Breast epithelium (tissue), 4 donors: ENCODE results near the gene MASP1. TPM values are rescaled to one million over a fixed set of nuclear protein-coding genes. Genes with fewer than 3 reads are reported as not detected.

Experiments
- DNase-seq, 2 donors: peaks; one replicate each; pipeline ENCODE4 v3.0.0-alpha.2; 2019; ENCODE audit warnings: low spot score in 2 of 2
- H3K27ac ChIP-seq, 2 donors: fragments of 200-600 bp; sonication (generic) in 1 of 2; one replicate each; pipeline ENCODE4 v1.5.1; 2016 to 2019; ENCODE audit warnings: mild to moderate bottlenecking in 1 of 2
- H3K27me3 ChIP-seq, 2 donors: fragments of 200-600 bp; sonication (generic) in 1 of 2; one replicate each; pipeline versions ENCODE4 v1.5.1 to v1.6.0; 2017 to 2019; ENCODE audit warnings: control low read depth in 1 of 2, mild to moderate bottlenecking in 1 of 2
- H3K36me3 ChIP-seq: fragments of 200-600 bp; one replicate; pipeline ENCODE4 v1.5.1; 2019
- H3K4me1 ChIP-seq, 2 donors: fragments of 200-600 bp; sonication (generic); one replicate each; pipeline ENCODE4 v1.5.1; 2016 to 2019; ENCODE audit warnings: control low read depth in 1 of 2
- H3K4me3 ChIP-seq, 3 donors: fragments of 200-600 bp; sonication (generic); 1 replicate in 2 of 3; 2 replicates in 1 of 3; pipeline ENCODE4 v1.5.1; 2016 to 2019; ENCODE audit warnings: mild to moderate bottlenecking in 3 of 3, moderate library complexity in 2 of 3
- H3K9me3 ChIP-seq, 2 donors: fragments of 200-600 bp; sonication (generic) in 1 of 2; one replicate each; pipeline ENCODE4 v1.5.1; 2016 to 2019; ENCODE audit warnings: control low read depth in 1 of 2
- POLR2A ChIP-seq: fragments of 450-650 bp; IDR thresholded peaks from one replicate; pipeline ENCODE4 v1.6.1; 2016; ENCODE audit warnings: antibody characterized with exemption, mild to moderate bottlenecking, moderate library complexity
- POLR2AphosphoS5 ChIP-seq, 3 donors: sonication (generic); formaldehyde crosslinking; IDR thresholded peaks; one replicate each; pipeline ENCODE4 v1.6.1; 2017; ENCODE audit warnings: antibody characterized with exemption in 3 of 3
- intact Hi-C: fragments of 100-400 bp; cut with DNase I; formaldehyde crosslinking; loops from one replicate; pipeline ENCODE4 v1.15.1; 2023; ENCODE audit warnings: low total_unique reads
- total RNA-seq, 3 donors: library from RNA; depleted of rRNA; stranded (reverse); fragments of >200 nt; gene quantifications; one replicate each; pipeline ENCODE4 v1.1.0, GENCODE V29; 2016
- TF ChIP-seq, protein P1 (sequence below), 3 donors: fragments of 450-650 bp; IDR thresholded peaks; one replicate each; pipeline ENCODE4 v1.5.1; 2016 to 2017; ENCODE audit warnings: antibody characterized with exemption in 3 of 3, mild to moderate bottlenecking in 3 of 3, moderate library complexity in 3 of 3

MASP1 gene
- total RNA-seq, 3 donors from 2014 or later: 0.33 to 11.5 (median 1.3) TPM

DNA sequence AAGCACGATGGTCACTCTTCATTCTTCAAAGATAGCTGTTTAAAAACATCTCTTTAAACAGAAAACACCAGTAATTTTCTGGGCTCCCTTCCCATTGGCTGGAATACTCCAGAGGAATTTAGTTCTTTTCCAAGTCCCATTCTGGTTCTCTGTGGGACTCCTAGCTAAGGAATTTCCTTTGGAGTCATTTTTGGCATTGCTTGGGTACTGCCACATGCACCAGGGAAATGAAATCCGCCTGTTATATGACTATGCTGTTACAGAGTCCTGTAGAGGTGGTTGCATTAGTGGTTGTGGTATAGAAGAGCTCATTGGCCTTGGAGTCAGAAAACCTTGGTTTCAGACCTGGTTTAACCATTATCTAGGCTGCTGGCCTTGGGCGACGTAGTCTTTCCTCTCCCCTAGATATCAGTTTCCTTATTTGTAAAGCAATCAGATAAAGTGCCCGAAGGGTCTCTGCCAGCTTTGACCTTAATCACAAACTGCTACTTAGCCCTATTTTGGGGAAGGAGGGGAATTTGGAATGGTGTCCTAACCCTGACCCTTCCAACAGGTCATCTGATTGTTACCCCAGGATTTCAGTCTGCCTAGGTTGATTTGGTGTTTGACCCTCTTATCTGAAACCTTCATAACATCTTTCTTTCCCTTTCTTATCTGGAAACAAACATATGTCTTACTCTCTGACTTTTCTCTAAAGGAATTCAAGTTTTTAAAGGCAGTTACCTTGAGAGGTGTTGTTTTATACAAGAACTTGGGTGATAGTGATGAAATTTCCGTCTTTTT lies 80.8 kb downstream of the MASP1 start:
- no peak overlapping the region for H3K4me3 ChIP-seq
- H3K27ac ChIP-seq: peak overlapping the region; percentile 40 to 68
- H3K36me3 ChIP-seq: no peaks in the 10 kb centered on the region
- TF ChIP-seq POLR2AphosphoS5 (IDR thresholded peaks at IDR 0.05) (no peak), POLR2A (no peak)
- TF ChIP-seq, protein P1, sequence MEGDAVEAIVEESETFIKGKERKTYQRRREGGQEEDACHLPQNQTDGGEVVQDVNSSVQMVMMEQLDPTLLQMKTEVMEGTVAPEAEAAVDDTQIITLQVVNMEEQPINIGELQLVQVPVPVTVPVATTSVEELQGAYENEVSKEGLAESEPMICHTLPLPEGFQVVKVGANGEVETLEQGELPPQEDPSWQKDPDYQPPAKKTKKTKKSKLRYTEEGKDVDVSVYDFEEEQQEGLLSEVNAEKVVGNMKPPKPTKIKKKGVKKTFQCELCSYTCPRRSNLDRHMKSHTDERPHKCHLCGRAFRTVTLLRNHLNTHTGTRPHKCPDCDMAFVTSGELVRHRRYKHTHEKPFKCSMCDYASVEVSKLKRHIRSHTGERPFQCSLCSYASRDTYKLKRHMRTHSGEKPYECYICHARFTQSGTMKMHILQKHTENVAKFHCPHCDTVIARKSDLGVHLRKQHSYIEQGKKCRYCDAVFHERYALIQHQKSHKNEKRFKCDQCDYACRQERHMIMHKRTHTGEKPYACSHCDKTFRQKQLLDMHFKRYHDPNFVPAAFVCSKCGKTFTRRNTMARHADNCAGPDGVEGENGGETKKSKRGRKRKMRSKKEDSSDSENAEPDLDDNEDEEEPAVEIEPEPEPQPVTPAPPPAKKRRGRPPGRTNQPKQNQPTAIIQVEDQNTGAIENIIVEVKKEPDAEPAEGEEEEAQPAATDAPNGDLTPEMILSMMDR (IDR thresholded peaks at IDR 0.05): no peak
- no peaks in the 10 kb centered on the region for H3K9me3 ChIP-seq
- intact Hi-C loops: loop anchor here (10.0 kb wide), 1 partner anchor 1294 kb away; no protein-coding TSS in a partner anchor
- peaks cover 7 to 13% of the 10 kb centered on the region in 2 donors for H3K4me1 ChIP-seq
- H3K27me3 ChIP-seq: no peaks in the 10 kb centered on the region
- DNase-seq: peak in 1 of 2 donors; percentile 41

DNA sequence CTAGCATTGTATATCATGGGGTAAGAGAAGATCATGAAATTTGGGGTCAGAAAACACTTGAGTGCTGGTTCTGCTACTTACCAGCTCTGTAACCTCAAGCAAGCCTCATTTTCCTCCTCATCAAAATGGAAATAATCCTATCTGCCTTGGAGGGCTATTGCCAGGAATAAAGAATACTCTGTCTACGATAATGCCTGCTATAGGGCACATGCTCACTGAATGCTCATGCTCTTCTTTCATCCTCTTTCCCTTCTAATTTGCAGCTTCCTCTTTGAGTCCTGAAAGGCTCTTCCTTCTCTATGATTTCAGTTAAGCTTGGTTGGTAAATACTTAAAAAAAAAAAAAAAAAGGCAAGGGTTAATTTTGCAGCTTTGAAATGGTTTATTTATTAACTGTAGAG lies 81.4 kb downstream of the MASP1 start:
- H3K4me1 ChIP-seq: peaks cover 7 to 13% of the 10 kb centered on the region in 2 donors
- H3K36me3 ChIP-seq: no peaks in the 10 kb centered on the region
- no peaks in the 10 kb centered on the region for H3K27me3 ChIP-seq
- H3K4me3 ChIP-seq: no peak overlapping the region
- TF ChIP-seq POLR2AphosphoS5 (IDR thresholded peaks at IDR 0.05) (no peak), POLR2A (no peak)
- TF ChIP-seq, protein P1 (IDR thresholded peaks at IDR 0.05): no peak
- H3K9me3 ChIP-seq: no peaks in the 10 kb centered on the region
- intact Hi-C loops: loop anchor here (10.0 kb wide), 1 partner anchor 1295 kb away; no protein-coding TSS in a partner anchor
- peak overlapping the region; percentile 76 to 78 for H3K27ac ChIP-seq
- no peak for DNase-seq

DNA sequence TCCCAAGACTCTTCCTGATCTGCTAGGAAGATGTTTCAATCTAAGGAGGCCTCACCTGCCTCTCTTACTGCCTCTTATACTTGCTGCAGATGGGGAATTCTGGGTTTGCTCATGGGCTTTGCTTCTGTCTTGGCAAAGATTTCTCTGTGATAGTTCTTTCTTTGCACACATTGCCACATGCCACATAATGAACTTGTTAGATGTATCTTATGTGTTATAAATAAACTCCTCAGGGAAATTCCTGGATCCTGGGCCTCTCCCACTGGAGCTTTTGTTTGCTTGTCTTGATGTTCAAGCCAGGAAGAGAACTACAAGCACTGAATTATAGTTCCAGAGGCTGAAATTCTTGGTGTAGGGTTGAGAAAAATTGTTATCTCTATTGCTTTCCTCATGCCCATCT lies 82.0 kb downstream of the MASP1 start:
- Histone ChIP-seq H3K4me1 (peaks cover 7 to 13% of the 10 kb centered on the region in 2 donors), H3K27ac (peak overlapping the region; percentile 76 to 78), H3K27me3 (no peaks in the 10 kb centered on the region), H3K9me3 (no peaks in the 10 kb centered on the region), H3K4me3 (no peak overlapping the region), H3K36me3 (no peaks in the 10 kb centered on the region)
- DNase-seq: no peak
- intact Hi-C loops: no loop called here
- TF ChIP-seq POLR2AphosphoS5 (IDR thresholded peaks at IDR 0.05) (no peak), POLR2A (no peak)
- TF ChIP-seq, protein P1 (IDR thresholded peaks at IDR 0.05): no peak

DNA sequence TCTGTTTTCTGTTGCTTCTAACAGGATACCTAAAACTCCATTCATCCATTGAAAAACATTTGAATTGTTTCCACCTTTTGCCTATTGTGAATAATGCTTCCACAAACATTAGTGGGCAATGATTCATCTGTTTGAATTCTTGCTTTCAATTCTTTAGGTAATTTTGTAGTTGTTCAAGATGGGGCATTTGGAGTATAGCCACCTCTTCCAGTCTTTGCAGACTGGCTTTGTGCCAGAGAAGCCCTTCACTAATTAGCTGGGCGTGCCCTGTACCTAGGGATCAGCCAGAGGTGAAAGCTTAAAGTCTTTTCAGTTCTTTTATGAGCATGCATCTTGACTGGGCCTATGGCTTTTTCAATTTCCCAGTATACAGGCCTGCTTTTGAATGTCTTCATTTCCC lies 83.4 kb downstream of the MASP1 start:
- H3K36me3 ChIP-seq: no peaks in the 10 kb centered on the region
- intact Hi-C loops: no loop called here
- peak in 1 of 2 donors; percentile 40 for DNase-seq
- H3K27me3 ChIP-seq: no peaks in the 10 kb centered on the region
- peaks cover 7 to 13% of the 10 kb centered on the region in 2 donors for H3K4me1 ChIP-seq
- no peak overlapping the region for H3K4me3 ChIP-seq
- no peak for TF ChIP-seq POLR2A
- TF ChIP-seq, protein P1 (IDR thresholded peaks at IDR 0.05): no peak
- TF ChIP-seq POLR2AphosphoS5 (IDR thresholded peaks at IDR 0.05): no peak
- peak overlapping the region; percentile 76 to 78 for H3K27ac ChIP-seq
- no peaks in the 10 kb centered on the region for H3K9me3 ChIP-seq

DNA sequence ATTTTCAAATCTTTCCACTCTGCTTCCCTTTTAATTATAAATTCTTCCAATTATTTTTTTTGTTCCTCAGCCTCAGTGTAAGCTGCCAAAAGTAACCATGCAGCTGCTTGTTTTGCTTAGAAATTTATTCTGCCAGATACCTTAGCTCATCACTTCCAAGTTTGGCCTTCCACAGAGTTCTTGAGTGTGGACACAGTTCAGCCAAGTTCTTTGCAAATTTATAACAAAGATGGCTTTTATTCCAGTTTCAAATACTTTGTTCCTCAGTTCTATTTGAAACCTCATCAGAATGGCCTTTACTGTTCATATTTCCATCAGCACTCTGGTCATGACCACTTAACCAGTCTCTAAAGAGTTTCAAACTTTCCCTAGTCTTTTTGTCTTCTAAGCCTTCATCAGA lies 83.9 kb downstream of the MASP1 start:
- H3K27me3 ChIP-seq: no peaks in the 10 kb centered on the region
- H3K9me3 ChIP-seq: no peaks in the 10 kb centered on the region
- H3K4me1 ChIP-seq: peaks cover 7 to 13% of the 10 kb centered on the region in 2 donors
- DNase-seq: no peak
- intact Hi-C loops: no loop called here
- no peaks in the 10 kb centered on the region for H3K36me3 ChIP-seq
- TF ChIP-seq, protein P1 (IDR thresholded peaks at IDR 0.05): no peak
- TF ChIP-seq POLR2AphosphoS5 (IDR thresholded peaks at IDR 0.05) (no peak), POLR2A (no peak)
- H3K27ac ChIP-seq: peak overlapping the region; percentile 76 to 78
- no peak overlapping the region for H3K4me3 ChIP-seq
